Tibial nerve (tissue), 3 donors: ENCODE results near the gene CPXM1.

Experiments
- POLR2A ChIP-seq, 2 donors: fragments of 450-650 bp; IDR thresholded peaks; one replicate each; pipeline ENCODE4 v1.6.1; 2017; ENCODE audit warnings: antibody characterized with exemption in 2 of 2, mild to moderate bottlenecking in 2 of 2, moderate library complexity in 2 of 2
- TF ChIP-seq, protein P1 (sequence below), 5 experiments: fragments of 200-600 bp in 3 of 5; fragments of 450-650 bp in 2 of 5; sonication (generic) in 3 of 5; IDR thresholded peaks; one replicate each; pipeline ENCODE4 v1.5.1; 2016 to 2019; ENCODE audit warnings: antibody characterized with exemption in 5 of 5, mild to moderate bottlenecking in 3 of 5, moderate library complexity in 2 of 5

DNA sequence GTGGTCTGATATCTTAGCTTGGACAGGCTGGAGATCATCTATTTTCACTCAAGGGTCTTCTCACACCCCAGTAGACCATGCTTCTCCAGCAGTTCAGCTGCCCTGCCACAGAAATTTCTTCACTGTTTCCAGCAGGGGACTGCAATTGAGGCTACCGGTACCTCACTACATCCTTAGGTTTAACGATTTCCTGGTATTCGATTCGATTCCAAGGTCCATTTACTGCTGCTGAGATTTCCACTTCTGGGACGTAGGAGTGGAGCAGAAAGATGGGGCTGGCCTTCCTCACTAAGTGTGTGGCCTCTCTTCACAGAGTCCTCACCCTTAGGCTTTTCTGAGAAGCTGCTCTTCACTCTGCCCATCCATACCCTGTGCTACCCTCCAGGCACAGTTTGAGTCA lies 46.3 kb upstream of the CPXM1 start:
- TF ChIP-seq, protein P1, sequence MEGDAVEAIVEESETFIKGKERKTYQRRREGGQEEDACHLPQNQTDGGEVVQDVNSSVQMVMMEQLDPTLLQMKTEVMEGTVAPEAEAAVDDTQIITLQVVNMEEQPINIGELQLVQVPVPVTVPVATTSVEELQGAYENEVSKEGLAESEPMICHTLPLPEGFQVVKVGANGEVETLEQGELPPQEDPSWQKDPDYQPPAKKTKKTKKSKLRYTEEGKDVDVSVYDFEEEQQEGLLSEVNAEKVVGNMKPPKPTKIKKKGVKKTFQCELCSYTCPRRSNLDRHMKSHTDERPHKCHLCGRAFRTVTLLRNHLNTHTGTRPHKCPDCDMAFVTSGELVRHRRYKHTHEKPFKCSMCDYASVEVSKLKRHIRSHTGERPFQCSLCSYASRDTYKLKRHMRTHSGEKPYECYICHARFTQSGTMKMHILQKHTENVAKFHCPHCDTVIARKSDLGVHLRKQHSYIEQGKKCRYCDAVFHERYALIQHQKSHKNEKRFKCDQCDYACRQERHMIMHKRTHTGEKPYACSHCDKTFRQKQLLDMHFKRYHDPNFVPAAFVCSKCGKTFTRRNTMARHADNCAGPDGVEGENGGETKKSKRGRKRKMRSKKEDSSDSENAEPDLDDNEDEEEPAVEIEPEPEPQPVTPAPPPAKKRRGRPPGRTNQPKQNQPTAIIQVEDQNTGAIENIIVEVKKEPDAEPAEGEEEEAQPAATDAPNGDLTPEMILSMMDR (IDR thresholded peaks at IDR 0.05), result no peak
- no peak for TF ChIP-seq POLR2A (IDR thresholded peaks at IDR 0.05)
